Measurements from ENCODE around the gene IPO4.

GRCh38 chr14:24151404-24152080 lies 37.1 kb downstream of the IPO4 start:
- TF ChIP-seq CTCF (IDR thresholded peaks at IDR 0.05; ENCODE audit: low read length) (no peak), EZH2 (optimal IDR thresholded peaks at IDR 0.05; ENCODE audit: low read depth, low read length) (no peak), EZH2phosphoT487 (IDR thresholded peaks at IDR 0.05; ENCODE audit: low read length) (no peak)
